GM21576 (cell line): ENCODE results near the gene NALCN.

ENCODE experiments used
- ATAC-seq: cut with Tn5 transposase; IDR thresholded peaks from one replicate; pipeline ENCODE4 v1.9.1; 2021; ENCODE audit warnings: mild to moderate bottlenecking, moderate library complexity; ENCODE audit not compliant: unreplicated experiment

The NALCN gene

GRCh38 chr13:101416181-101417042 lies at the start of gene NALCN:
NALCN (minus strand) TSS chr13:101416508; CDS start chr13:101399126, 17,382 bp downstream.
- ATAC-seq = no peak

GRCh38 chr13:101465877-101466276 lies 49.6 kb upstream of the NALCN start:
- ATAC-seq = no peak

GRCh38 chr13:101457176-101457575 lies 40.9 kb upstream of the NALCN start:
- no peak for ATAC-seq

GRCh38 chr13:101455863-101456262 lies 39.6 kb upstream of the NALCN start:
- ATAC-seq = no peak

- ATAC-seq = no peak
Measured at GRCh38 chr13:101454767-101455166, 38.5 kb upstream of the NALCN start.

- peak; percentile 32 for ATAC-seq
Measured at GRCh38 chr13:101453784-101454201, 37.5 kb upstream of the NALCN start.

GRCh38 chr13:101452519-101453485 lies 36.5 kb upstream of the NALCN start, which contains the start of gene ITGBL1:
ITGBL1 (plus strand) TSS chr13:101452675; CDS start chr13:101452834, 159 bp downstream.
- ATAC-seq = peak; percentile 93

- ATAC-seq = no peak
Measured at GRCh38 chr13:101451641-101452040, 35.3 kb upstream of the NALCN start.

GRCh38 chr13:101450749-101451130 lies 34.4 kb upstream of the NALCN start:
- ATAC-seq = no peak

- ATAC-seq = no peak
Measured at GRCh38 chr13:101449790-101450748, 33.8 kb upstream of the NALCN start.

- no peak for ATAC-seq
Measured at GRCh38 chr13:101447852-101448251, 31.5 kb upstream of the NALCN start.

GRCh38 chr13:101434486-101434885 lies 18.2 kb upstream of the NALCN start:
- no peak for ATAC-seq

- no peak for ATAC-seq
Measured at GRCh38 chr13:101433895-101434294, 17.6 kb upstream of the NALCN start.

- no peak for ATAC-seq
Measured at GRCh38 chr13:101429733-101430132, 13.4 kb upstream of the NALCN start.

- ATAC-seq = no peak
Measured at GRCh38 chr13:101425623-101426022, 9.3 kb upstream of the NALCN start.

GRCh38 chr13:101425156-101425471 lies 8.8 kb upstream of the NALCN start:
- no peak for ATAC-seq

GRCh38 chr13:101424381-101425155 lies 8.3 kb upstream of the NALCN start:
- no peak for ATAC-seq

- ATAC-seq = no peak
Measured at GRCh38 chr13:101423872-101424271, 7.6 kb upstream of the NALCN start.

- no peak for ATAC-seq
Measured at GRCh38 chr13:101417501-101417900, 1.2 kb upstream of the NALCN start.

GRCh38 chr13:101417043-101417406 lies 717 bp upstream of the NALCN start:
- ATAC-seq = no peak
